GM19239 (cell line): ENCODE data around the gene PIK3CA.
"Not testable (repeated sequence)": the region's sequence is repeated elsewhere in the genome, so short reads cannot be mapped to it uniquely, and the experiment has no call there.

Experiments
- DNase-seq: peaks from one replicate; pipeline ENCODE4 v3.0.0; 2011; ENCODE audit warnings: low spot score; ENCODE audit not compliant: insufficient read length
- FAIRE-seq: peaks from 2 replicates; lab custom pipeline; 2011; peaks lifted over from hg19 to GRCh38; lab: Jason Lieb, UNC

PIK3CA gene

DNA sequence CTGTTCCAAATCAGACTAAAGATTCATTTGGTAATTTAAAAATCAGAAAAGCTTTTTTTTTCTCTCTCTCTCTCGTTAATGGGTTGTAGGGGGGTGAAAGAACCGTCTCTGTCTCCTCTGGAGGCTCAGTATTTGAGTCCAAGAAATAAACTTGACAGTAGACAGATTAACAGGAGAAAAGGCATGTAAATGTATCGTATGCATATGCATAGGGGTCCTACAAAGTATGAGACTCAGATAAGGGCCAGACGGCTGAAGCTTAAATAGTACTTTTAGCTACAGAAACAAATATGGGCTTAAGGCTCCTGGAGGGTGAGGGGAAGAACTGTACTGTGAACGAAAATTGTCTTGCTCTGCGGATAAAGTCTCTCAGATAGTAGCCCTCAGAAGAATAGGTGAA is 42.4 kb downstream of the PIK3CA start:
- no peak for DNase-seq
- no peak for FAIRE-seq

DNA sequence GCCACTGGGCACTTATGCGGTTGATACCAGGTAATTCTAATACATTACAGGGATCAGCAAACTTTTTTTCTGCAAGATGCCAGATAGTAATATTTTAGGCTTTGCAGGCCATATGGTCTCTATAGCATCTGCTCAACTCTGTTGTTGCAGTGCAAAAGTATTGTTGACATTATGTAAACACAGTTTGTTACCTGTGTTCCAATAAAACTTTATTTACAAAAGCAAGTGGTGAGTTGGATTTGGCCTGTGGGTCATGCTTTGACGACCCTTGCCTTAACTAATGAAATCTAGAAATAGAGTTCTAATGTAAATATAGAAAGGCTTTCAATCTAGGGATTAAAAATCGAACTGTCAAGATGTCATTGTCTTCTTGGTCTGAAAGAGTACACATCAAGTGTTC is 44.4 kb downstream of the PIK3CA start:
- no peak for FAIRE-seq
- no peak for DNase-seq

DNA sequence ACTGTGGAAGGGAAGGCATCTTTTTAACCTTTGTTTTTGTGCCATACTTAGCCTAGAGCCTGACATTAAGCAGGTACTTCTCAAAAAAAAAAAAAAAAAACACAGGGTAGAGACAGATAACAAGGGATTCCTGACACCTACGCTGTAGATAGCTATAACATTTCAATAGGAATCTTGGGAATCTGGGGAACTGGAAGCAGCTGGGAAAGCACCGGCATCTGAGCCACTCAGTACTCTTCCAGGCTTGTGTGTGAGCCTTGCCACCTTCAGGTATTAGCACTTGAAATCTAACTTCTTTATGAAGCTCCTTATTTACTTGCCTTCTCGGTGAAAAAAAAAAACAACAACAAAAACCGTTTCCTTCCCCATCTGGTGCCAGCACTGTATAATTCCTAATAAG is 46.8 kb downstream of the PIK3CA start:
- no peak for DNase-seq
- FAIRE-seq: no peak

DNA sequence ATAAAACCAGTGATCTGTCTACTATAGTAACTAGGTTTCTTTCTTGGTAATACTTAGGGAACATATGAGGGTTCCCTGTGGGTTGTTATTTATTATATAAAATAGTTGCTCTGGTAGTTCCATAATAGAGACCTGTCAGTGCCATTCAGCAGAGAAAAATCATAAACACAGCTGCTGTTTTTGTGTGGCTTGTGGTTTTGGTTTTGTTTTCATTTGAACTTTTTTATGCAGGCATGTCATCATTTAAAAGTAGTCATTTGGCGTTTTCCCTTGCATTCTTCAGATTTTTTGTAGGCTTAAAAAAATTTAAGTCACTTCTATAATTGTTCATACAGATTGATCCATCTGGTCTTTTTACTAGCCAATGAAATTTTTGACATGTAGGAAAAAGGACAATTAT is 47.9 kb downstream of the PIK3CA start:
- DNase-seq: peak; percentile 28
- peak; percentile 76 for FAIRE-seq

DNA sequence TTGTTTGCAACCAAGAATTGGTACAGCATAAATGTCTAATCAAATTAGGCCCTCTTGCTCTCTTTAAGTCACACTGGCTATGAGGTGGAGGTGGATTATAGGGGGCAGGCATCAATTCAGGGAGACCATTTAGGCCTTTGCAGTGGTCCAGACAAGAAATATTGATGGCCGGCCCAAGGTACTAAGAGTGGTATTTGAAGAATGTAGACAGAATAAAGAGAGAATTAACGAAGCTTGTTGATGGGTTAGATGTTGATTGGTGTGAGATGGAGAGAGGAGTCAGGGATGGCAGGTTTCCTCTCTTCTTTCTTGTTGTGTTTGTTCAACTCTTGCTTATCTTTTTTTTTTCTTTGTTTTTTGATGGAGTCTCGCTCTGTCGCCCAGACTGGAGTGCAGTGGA is 48.5 kb downstream of the PIK3CA start:
- FAIRE-seq (no peak), DNase-seq (no peak)

DNA sequence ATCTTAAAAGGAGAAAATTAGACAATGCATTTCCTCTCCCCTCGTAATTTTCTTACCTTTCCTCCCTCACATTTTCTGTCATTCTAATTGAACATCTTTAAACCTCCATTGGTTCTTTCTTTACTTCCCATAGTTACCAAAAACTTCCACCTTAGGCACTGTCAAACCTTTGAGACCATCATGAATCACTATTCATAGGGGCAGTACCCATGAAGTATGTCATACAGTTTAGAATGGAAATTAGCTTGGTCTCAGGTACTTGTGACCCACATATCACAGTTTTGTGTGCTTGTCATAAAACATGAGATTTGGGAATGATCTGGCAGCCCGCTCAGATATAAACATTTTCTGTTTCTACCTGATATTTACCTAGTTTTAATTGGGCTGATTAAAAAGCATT is 52.6 kb downstream of the PIK3CA start:
- no peak for FAIRE-seq
- DNase-seq: no peak

DNA sequence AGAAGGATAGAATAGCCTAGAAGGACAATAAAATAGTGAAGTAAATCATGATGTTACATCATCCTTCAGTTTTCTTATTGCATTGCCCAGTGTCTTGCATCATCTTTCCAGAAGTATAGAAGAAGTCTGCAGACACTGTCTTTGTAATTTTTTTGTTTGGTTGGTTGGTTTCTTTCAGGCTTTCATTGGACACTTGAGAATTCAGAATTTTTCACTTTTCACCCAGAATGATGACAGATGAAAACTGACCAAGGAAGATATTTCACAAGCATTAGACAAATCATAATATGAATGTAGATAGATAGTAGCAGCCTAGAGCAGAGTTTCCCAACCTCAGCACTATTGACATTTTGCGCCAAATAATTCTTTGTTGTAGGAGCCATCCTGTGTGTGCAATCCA is 67.4 kb downstream of the PIK3CA start:
- FAIRE-seq: peak; percentile 33
- not testable (repeated sequence) for DNase-seq

DNA sequence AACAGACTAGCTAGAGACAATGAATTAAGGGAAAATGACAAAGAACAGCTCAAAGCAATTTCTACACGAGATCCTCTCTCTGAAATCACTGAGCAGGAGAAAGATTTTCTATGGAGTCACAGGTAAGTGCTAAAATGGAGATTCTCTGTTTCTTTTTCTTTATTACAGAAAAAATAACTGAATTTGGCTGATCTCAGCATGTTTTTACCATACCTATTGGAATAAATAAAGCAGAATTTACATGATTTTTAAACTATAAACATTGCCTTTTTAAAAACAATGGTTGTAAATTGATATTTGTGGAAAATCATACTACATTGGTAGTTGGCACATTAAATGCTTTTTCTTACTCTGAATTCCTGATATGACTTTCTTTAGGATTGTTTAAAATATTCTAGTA is 70.1 kb downstream of the PIK3CA start:
- not testable (repeated sequence) for FAIRE-seq

DNA sequence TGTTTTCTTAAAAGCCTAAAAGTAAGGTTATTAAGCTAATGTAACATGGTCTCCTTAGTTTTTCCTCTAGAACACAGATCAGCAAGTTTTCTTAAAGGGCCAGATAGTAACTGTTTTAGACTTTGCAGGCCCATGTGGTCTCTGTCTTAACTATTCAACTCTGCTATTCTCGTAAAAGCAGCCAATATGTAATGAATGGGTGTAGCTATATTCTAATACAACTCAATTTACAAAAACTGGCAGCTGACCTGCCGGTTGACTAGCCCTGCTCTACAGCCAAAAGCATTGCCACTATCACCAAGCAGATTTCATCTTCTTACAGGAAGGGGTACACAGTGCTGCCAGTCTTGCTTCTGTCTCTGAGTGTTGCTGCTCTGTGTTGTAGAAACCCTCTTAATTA is 75.4 kb downstream of the PIK3CA start:
- no peak for DNase-seq
- FAIRE-seq: peak; percentile 79

More for the DNA sequence above, 70.1 kb downstream of the PIK3CA start:
- DNase-seq: not testable (repeated sequence)

DNA sequence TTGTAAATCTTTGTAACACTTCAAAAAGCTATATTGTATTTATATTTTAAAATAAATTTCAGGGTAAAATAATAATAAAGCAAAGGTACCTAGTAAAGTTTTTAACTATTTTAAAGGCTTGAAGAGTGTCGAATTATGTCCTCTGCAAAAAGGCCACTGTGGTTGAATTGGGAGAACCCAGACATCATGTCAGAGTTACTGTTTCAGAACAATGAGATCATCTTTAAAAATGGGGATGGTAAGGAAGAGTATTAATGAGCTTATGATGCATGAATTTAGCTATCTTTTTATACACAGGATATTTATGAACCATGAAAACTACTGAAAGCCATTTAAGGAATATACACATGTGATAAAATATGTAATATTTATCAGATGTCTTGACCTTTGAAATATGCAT is 76.4 kb downstream of the PIK3CA start:
- no peak for FAIRE-seq
- DNase-seq: no peak

DNA sequence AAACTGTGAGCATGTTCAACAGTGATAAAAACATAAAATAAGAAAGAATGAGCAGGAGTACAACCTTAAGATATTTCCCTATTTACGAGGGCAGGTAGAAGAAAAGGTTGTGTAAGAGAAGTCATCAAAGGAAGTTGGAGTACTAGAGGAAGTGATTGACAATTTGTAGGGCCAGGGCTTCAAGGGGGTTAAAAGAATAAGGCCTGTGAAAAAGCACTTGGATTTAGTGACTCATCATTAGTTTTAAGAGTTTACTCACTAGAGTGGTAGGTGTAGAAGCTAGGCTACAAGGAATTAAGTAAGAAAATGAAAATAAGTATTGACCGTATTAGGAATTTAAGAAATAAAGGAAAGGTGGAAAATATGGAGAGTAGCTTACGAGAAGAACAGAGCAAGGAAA is 79.2 kb downstream of the PIK3CA start:
- no peak for FAIRE-seq
- no peak for DNase-seq

DNA sequence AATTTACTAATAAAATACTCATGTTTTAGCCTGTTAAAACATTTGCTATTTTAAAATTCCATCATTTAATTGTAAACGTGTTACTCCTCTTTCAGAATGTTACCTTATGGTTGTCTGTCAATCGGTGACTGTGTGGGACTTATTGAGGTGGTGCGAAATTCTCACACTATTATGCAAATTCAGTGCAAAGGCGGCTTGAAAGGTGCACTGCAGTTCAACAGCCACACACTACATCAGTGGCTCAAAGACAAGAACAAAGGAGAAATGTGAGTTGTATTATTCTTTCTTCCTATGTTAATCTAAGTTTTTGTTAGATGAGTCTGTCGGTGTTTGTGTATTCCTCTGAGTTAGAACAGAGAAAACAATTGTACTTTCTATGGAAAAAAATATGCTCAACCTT is 81.0 kb downstream of the PIK3CA start:
- no peak for DNase-seq
- FAIRE-seq: no peak

DNA sequence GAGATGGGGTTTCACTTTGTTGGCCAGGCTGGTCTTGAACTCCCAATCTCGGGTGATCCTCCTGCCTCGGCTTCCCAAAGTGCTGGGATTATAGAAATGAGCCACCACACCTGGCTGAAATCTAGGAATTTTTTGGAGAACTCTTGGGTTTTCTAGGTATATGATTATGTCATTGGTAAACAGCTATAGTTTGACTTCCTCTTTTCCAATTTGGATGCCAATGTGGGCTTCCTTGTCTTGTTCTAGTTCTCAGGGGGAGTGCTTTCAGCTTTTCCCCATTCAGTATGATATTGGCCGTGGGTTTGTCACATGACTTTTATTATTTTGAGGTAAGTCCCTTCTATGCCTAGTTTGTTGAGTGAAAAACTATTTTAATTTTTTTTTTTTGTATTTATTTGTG is 84.9 kb downstream of the PIK3CA start:
- FAIRE-seq (peak; percentile 57), DNase-seq (no peak)

DNA sequence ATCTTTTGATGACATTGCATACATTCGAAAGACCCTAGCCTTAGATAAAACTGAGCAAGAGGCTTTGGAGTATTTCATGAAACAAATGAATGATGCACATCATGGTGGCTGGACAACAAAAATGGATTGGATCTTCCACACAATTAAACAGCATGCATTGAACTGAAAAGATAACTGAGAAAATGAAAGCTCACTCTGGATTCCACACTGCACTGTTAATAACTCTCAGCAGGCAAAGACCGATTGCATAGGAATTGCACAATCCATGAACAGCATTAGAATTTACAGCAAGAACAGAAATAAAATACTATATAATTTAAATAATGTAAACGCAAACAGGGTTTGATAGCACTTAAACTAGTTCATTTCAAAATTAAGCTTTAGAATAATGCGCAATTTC is 86.0 kb downstream of the PIK3CA start:
- no peak for DNase-seq
- no peak for FAIRE-seq

DNA sequence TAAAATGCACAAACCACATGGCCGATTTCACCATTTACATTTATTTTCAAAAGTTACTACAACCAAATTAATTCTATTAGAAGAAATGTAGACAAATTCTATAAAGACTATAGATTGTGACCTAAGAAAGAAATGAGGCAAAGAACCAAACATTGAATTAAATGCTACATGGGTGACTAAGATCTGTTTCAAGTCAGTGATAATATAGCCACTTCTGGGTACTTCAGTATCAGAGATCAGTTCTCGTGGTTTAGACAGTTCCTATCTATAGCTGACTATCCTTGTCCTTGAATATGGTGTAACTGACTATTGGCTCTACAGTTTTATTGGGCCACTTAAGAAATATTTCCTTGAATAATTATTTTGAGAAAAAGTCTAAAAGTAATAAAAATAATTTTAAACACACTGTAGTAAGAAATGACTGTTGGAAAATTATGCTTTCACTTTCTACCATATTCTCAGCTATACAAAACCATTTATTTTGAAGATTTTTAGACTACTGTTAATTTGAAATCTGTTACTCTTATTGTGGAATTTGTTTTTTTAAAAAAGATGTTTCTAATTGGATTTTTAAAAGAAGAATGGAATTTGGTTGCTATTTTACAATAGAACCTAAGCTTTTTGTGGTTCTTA is 88.6 kb downstream of the PIK3CA start:
- DNase-seq: no peak
- peak; percentile 96 for FAIRE-seq

DNA sequence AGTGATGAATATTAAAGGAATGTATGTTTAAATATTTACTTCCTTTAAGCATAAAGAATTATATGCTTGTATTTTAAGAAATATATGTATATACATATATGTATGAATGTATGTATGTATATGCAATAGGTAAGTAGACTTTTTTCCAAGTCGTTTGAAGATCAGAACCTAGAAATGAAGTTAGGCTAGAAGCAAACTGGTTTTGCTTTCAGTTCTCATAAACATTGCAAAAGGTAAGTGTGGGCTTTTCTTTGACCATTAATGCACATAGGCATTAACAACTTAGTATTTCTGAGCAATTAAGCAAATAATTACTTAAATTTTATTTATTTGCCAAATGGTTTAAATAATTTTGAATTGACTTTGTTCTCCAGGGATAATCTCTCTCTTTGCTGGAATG is 92.1 kb downstream of the PIK3CA start:
- peak; percentile 92 for FAIRE-seq
- DNase-seq: not testable (repeated sequence)

DNA sequence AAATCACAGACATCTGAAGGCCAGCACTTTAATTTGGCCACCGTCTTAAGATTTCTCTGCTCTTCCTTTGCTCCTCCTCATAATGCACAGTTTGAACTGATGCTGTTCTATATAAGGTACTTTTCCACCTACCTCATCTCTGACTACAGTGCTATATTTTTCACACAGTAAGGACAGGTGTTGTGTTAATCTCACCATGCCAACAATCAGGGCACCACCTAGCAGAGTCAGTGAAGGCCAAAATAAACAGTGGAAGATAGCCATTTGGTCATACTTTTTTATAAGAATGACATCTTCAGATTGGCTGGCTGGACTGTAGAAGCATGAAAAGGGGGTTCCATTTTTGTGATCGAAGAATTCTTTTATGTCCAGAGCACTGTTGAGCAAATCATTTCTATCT is 94.7 kb downstream of the PIK3CA start:
- not testable (repeated sequence) for FAIRE-seq, DNase-seq

DNA sequence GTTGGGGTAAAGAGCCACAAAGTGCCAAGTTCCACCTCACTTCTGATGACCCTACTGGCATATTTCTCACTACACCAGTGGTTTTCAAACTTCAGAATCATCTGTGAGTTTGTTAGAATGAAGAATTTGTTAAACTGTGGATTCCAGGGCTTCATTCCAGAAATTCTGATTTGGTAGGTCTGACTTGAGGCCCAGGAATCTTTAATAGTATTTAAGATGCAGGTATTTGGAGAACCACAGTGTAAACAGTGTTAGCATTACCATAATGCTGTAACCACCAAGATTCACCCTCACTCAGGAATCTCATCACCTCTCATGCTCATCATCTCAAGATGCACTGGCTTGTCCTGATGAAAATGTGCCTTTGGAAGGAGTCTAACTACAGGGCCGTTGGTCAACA is 96.7 kb downstream of the PIK3CA start:
- FAIRE-seq: no peak

DNA sequence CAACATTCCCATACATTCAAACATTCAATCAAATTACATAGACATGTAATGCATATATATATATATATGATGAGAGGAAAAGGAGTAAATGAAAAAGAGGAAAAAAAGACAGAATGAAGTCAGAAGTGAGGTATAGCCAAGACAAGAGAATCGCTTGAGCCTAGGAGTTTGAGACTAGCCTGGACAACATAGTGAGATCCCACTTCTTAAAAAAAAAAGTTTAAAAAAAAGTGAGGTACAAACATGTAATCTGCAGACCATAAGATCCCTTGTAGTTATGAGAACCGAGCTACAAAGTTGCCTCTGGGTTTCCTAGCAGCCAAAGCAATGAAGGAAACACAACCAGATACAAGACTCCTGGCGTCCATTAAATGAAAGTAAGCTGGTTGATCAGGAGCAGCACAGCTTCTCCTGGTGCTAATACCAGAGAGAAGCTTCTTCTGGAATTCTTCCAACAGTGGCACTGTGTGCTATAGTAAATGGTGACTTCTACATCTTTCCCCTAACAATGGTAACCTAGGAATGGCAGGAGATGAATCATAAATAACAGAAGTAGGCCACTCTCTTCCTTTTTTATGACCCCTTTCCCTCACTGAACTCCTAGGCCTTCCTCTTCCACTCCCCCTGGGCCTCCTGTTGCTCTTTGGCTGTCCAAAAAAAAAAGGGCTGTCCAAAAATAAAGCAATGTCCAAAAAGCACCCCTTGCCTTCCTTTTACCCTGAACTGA is 99.3 kb downstream of the PIK3CA start:
- DNase-seq (no peak), FAIRE-seq (no peak)

More for the DNA sequence above, 96.7 kb downstream of the PIK3CA start:
- no peak for DNase-seq

DNA sequence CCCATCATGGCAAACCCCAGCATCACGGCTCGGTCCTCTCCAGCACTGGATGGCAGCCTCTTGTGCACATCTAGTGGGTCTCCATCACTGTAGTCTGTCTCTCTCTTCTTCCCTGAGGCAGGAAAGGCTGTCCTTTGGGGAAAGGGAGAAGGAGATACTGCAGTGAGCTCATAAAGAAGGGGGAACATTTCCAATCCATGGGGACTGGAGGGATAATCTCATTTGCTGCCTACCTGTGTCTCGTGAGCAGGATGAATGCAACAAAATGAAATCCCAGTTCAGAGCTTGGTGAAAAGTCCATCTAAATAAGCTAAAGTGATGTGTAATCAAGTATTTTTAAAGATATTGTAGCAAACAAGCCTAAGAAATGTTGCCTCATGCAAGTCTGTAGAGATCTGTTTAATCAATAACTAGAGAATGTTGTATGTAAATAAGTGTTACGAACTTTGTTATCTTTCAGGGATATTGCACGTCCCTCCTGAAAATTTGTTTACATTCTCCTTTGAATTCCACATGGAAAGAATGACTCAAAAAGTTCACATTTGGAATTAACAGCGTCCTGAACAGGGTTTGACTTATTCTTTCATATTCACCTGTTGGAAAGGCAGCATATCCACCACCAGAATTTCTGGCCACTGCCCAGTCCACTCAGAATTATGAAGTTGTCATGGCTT is 102.8 kb downstream of the PIK3CA start, which contains the start of gene KCNMB3:
KCNMB3 (minus strand) TSS at position 312 of the 674 bp plus-strand sequence; CDS start at position 188, 124 bp downstream.
- FAIRE-seq: no peak

DNA sequence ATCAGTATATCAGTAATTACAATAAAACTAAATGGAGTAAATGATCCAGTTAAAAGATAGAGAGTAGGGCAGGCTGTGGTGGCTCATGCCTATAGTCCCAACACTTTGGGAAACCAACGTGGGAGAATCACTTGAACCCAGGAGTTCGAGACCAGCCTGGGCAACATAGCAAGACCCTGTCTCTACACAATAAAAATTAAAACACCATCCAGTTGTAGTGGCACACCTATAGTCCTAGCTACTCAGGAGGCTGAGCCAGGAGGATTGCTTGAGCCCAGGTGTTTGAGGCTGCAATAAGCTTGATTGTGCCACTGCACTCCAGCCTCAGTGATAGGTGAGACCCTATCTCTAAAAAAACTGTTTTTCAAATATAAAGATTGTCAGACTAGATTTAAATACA is 108.7 kb downstream of the PIK3CA start:
- FAIRE-seq (no peak), DNase-seq (no peak)

More for the DNA sequence above, 102.8 kb downstream of the PIK3CA start, which contains the start of gene KCNMB3:
- no peak for DNase-seq
